ENCODE data around the gene ADAMTS3. TPM values are rescaled to one million over a fixed set of nuclear protein-coding genes. Genes with fewer than 3 reads are reported as not detected.

ADAMTS3 gene
- total and polyA plus RNA-seq, 9 of the 15 experiments (the other 6 are each of a cell fraction or from before 2014, with no cell fraction given): 4.0 to 18.0 (median 12.1) TPM

DNA sequence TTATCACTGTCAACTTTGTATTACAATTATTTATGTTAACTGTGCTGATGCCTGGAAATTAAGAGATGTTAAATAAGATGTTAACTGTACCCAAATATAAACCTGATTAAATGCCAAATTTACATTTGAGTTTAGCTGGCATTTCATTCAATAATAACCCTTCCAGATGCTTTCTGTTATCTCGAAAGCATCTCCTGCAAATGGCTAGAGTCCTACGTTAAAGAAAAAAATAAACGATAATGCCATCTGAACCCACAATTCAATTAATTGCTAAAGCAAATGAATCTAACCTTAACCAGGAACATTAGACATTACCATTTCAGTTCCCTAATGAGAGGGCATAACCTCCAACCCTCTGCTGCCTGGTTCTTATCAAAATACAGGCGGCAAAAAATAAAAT is 145.0 kb downstream of the ADAMTS3 start:
- DNase-seq (ENCODE audit: extremely low read depth in 1 of 4, low spot score in 3 of 4) (no peak), ATAC-seq (no peak), FAIRE-seq (no peak)
- no peaks in the 10 kb centered on the region for H3K9me1 ChIP-seq (ENCODE audit: control insufficient read depth, insufficient read depth, low read length)
- H3K27ac ChIP-seq (ENCODE audit: extremely low read depth, low read depth, low read length): no peak overlapping the region
- CTCF ChIA-PET (ENCODE audit: low intra/inter-chr PET ratio): no interaction called here
- H2AFZ ChIP-seq (ENCODE audit: low read depth, low read length): no peak overlapping the region
- H3K4me2 ChIP-seq (ENCODE audit: insufficient read depth, low read length): no peak overlapping the region
- peaks cover 0 to 2% of the 10 kb centered on the region in 2 experiments; a peak in 1 of 5 replicates for H3K4me1 ChIP-seq (replicated peaks in 1 of 2; ENCODE audit: control insufficient read depth in 2 of 2, insufficient read depth in 2 of 2, low read length in 2 of 2)
- H3K27me3 ChIP-seq (ENCODE audit: control insufficient read depth in 2 of 2, insufficient read depth in 2 of 2, low read length in 2 of 2): no peaks in the 10 kb centered on the region
- no peaks in the 10 kb centered on the region for H3K36me3 ChIP-seq (ENCODE audit: control insufficient read depth, insufficient read depth, low read length)
- H4K20me1 ChIP-seq (replicated peaks; ENCODE audit: control insufficient read depth, insufficient read depth, low read length): no peaks in the 10 kb centered on the region
- BruUV-seq (replicated peaks): no TSS peak
- H3K4me3 ChIP-seq: no peak overlapping the region
- intact Hi-C loops (cut with micrococcal nuclease): no loop called here
- TF ChIP-seq ZNF354B (CRISPR knock-in tag; IDR thresholded peaks at IDR 0.05): no peak
- TF ChIP-seq ARID3B (CRISPR knock-in tag; IDR thresholded peaks at IDR 0.05; ENCODE audit: borderline replicate concordance): no peak
- no peak for TF ChIP-seq XRCC3 (IDR thresholded peaks at IDR 0.05)
- no peak for TF ChIP-seq SLC30A9 (CRISPR knock-in tag; IDR thresholded peaks at IDR 0.05)
- TF ChIP-seq FOSL1 (tag; conservative IDR thresholded peaks at IDR 0.05): no peak
- TF ChIP-seq TCF3 (CRISPR knock-in tag; IDR thresholded peaks at IDR 0.05): no peak
- TF ChIP-seq C11orf30 (IDR thresholded peaks at IDR 0.05; ENCODE audit: low read depth): no peak
- no peak for TF ChIP-seq RBBP5 (IDR thresholded peaks at IDR 0.05; ENCODE audit: borderline replicate concordance, insufficient read depth, low read length, poor library complexity, severe bottlenecking)
- TF ChIP-seq NFXL1 (CRISPR knock-in tag; IDR thresholded peaks at IDR 0.05): no peak
- TF ChIP-seq, protein P1, sequence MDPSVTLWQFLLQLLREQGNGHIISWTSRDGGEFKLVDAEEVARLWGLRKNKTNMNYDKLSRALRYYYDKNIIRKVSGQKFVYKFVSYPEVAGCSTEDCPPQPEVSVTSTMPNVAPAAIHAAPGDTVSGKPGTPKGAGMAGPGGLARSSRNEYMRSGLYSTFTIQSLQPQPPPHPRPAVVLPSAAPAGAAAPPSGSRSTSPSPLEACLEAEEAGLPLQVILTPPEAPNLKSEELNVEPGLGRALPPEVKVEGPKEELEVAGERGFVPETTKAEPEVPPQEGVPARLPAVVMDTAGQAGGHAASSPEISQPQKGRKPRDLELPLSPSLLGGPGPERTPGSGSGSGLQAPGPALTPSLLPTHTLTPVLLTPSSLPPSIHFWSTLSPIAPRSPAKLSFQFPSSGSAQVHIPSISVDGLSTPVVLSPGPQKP (CRISPR knock-in tag; IDR thresholded peaks at IDR 0.05): no peak
- TF ChIP-seq PKNOX1 (IDR thresholded peaks at IDR 0.05): no peak
- no peak for TF ChIP-seq SMC3 (conservative IDR thresholded peaks at IDR 0.05; ENCODE audit: insufficient read depth, low read depth, low read length)
- no peak for TF ChIP-seq ZNF311 (CRISPR knock-in tag; IDR thresholded peaks at IDR 0.05)
- TF ChIP-seq SMAD2 (IDR thresholded peaks at IDR 0.05; ENCODE audit: low read depth, low read length): no peak
- TF ChIP-seq MXI1 (IDR thresholded peaks at IDR 0.05; ENCODE audit: low read depth, low read length): no peak
- POLR2A ChIA-PET: no interaction called here
- in situ Hi-C loops (cut with MboI): no loop called here
- no peak overlapping the region for H3K9ac ChIP-seq (ENCODE audit: insufficient read depth in 1 of 2, low read depth in 2 of 2, low read length in 2 of 2)
- WGBS (ENCODE audit: insufficient coverage, low coverage, missing lambda C conversion rate): 71% methylated on average over 4 of the region's 4 CpGs
- H3K79me2 ChIP-seq (ENCODE audit: control insufficient read depth, insufficient read depth, low read length): no peaks in the 10 kb centered on the region; the same call in 2 of the 3 replicates
- H3K9me3 ChIP-seq (replicated peaks; ENCODE audit: control insufficient read depth, insufficient read depth, low read depth, low read length): no peaks in the 10 kb centered on the region

Data from K562 (cell line).